GM12891 (cell line): ENCODE results near the gene AFAP1.
A peak's percentile ranks its signal among the peaks of the same experiment; 100 is the strongest.

ENCODE experiments used
- DNase-seq: peaks from one replicate; pipeline ENCODE4 v3.0.0; 2011; ENCODE audit warnings: low spot score; ENCODE audit not compliant: insufficient read length
- FAIRE-seq: peaks from 2 replicates; lab custom pipeline; 2011; peaks lifted over from hg19 to GRCh38; lab: Jason Lieb, UNC
- PAX5 ChIP-seq: IDR thresholded peaks from 2 replicates; pipeline ENCODE4 v1.6.1; 2011; ENCODE audit warnings: low read length, moderate library complexity, mild to moderate bottlenecking; ENCODE audit not compliant: insufficient read depth, severe bottlenecking
- POLR2A ChIP-seq: IDR thresholded peaks from 2 replicates; pipeline ENCODE4 v1.6.1; 2011; ENCODE audit warnings: low read depth, low read length, control low read depth
- POLR2AphosphoS5 ChIP-seq: IDR thresholded peaks from 2 replicates; pipeline ENCODE4 v1.6.1; 2011; ENCODE audit warnings: low read depth, low read length, control low read depth
- POU2F2 ChIP-seq: IDR thresholded peaks from 2 replicates; pipeline ENCODE4 v1.6.1; 2011; ENCODE audit warnings: low read depth, mild to moderate bottlenecking, control low read depth, low read length, moderate library complexity
- SPI1 ChIP-seq: IDR thresholded peaks from 2 replicates; pipeline ENCODE4 v1.6.1; 2011; ENCODE audit warnings: low read depth, low read length, control low read depth
- TAF1 ChIP-seq: IDR thresholded peaks from 2 replicates; pipeline ENCODE4 v1.6.1; 2011; ENCODE audit warnings: low read depth, low read length, control low read depth

AFAP1 gene

DNA sequence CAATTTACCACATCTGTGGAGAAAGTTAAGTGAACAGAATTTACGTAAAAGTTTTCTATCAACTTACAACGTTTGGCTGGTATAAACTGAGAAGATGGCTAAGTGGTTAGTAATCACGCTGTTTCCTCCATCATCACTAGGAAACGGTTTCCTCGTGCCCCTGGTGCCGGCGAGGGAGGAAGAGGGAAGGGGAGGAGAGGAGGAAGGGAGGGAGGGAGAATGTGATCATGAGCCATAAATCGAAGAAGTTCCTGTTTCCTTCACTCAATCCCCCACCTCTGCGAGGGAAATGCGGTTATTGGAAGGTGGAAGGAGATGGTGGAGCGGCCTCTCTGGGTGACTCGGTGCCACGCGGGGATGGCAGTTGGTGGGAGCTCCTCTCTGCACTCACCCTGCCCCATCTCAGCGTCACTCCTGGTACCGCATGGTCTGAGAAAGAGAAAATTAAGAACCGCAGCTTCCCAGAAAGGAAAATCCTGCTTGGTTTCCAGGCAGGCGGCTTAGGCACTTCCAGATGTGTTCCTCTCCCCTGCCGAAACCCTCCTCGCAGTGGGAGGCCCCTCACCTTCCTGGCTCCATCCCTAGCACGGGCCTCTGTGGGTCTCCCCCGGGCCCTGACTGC is 216.8 kb downstream of the AFAP1 start:
- FAIRE-seq = no peak
- DNase-seq = no peak
- TF ChIP-seq POU2F2 = no peak

DNA sequence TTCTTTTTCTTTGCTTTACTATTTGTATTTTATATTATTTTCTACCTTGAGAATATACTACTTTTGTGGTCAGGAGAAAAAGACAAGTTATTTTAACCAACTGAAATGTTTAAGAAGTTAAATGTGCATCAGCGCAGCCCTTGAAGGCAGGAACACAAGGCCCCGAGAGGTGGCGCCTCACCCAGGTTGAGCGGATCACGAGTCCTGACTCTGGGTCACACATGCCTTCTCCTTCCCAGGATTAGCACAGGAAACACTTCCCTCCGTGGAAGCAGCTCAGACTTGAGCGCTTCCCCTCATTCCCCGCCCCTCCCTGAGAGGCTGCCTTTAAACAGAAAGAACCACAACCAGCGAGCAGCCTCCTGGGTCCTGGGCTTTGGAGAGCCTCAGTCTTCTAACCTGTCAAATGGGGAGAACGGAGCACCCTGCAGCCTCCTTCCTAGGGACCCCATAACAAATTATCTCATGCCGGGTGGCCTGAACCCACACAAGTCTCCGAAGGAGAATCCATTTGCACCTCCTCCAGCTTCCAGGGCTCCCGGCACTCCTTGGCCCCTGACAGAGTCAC is 217.6 kb downstream of the AFAP1 start:
- no peak for DNase-seq
- TF ChIP-seq TAF1 (no peak), POLR2A (no peak), POU2F2 (no peak), PAX5 (no peak), POLR2AphosphoS5 (no peak), SPI1 (no peak)

DNA sequence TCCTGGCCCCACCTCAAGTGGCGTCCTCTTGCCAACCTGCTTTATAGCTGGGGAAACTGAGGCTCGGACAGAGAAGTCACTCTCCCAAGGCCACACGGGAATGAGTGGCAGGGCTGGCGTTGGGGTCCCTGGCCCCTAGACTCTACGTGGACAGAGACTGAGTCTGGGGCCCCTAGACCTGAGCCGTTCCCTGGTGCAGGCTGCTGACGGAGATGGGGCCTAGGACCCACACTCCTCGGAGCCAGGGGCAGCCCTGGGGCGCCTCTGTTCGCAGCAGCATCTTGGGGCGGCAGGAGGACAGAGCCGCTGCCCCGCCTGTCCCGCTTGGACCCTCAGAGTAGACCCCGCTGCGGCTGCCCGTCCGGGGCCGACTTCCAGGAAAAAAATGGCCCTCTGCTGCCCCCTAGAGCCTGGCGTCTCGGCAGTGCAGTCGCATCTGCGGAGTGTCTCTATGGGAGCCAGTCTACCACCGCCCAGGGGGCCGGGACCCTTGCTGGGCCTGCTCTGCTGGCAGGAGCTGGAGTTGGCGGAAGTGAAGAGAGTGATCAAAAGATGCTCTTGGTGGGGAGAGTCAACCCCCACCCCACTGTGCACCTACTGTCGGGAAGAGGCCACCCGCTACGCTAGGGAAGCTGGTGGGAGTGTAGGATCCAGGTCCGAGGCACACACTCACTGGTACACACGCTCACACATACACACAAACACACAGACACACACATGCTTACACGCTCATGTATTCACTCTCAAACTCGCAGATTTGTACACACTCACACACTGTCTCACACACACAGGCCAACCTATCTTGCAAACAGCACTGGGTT is 220.1 kb downstream of the AFAP1 start:
- DNase-seq (peak; percentile 90), FAIRE-seq (no peak)
- TF ChIP-seq PAX5 (no peak), POLR2A (no peak), SPI1 (no peak), TAF1 (no peak), POU2F2 (no peak), POLR2AphosphoS5 (no peak)

More for the DNA sequence above, 217.6 kb downstream of the AFAP1 start:
- FAIRE-seq = no peak

DNA sequence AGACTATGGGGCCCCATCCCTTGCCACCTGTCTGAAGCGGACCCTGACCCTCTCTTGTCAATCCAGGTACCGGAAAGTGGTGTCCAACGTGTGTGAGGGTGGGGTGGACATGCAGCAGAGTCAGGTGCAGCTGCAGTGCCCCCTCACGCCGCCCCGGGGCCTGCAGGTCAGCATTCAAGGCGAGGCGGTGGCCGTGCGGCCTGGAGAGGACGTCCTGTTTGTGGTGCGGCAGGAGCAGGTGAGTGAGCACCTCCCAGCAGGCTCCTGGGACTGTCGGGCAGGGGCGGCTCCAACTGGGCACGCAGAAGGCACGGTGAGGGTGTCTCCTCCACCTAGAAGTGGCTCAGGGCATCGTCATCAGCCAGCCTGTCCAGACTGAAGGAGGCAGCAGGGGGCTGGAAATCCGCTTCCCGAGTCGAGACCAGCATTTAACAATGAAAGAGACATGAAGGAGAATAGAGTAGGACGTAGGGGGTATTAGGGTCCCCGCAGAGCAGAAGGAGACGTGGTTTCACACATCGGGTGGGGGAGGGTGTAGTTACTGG is 221.6 kb downstream of the AFAP1 start:
- DNase-seq (no peak), FAIRE-seq (no peak)
- TF ChIP-seq PAX5 = no peak
- no peak for TF ChIP-seq POU2F2
- no peak for TF ChIP-seq SPI1
- TF ChIP-seq TAF1 = no peak
- TF ChIP-seq POLR2A = no peak
- TF ChIP-seq POLR2AphosphoS5 = no peak

DNA sequence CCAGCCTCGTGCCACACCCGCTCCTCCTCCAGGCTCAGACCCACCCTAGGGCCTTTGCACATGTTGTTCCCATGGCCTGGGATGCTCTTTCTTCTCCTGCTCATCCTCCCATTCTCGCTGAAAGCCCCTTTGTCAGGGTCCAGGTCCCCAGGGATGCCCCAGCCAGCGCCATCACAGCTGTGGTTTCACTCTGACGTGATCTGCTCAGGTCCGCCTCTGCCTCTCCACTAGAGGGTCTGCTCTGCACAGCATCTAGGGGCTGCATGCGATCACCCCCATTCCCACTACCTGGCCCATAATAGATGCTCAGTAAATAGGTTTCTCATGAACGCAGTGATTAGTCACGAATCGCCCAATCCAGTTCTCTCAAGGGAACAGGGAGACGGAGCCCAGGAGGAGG is 222.5 kb downstream of the AFAP1 start:
- FAIRE-seq (no peak), DNase-seq (no peak)
- TF ChIP-seq POLR2AphosphoS5 (no peak), TAF1 (no peak), SPI1 (no peak), POLR2A (no peak), POU2F2 (no peak), PAX5 (no peak)

DNA sequence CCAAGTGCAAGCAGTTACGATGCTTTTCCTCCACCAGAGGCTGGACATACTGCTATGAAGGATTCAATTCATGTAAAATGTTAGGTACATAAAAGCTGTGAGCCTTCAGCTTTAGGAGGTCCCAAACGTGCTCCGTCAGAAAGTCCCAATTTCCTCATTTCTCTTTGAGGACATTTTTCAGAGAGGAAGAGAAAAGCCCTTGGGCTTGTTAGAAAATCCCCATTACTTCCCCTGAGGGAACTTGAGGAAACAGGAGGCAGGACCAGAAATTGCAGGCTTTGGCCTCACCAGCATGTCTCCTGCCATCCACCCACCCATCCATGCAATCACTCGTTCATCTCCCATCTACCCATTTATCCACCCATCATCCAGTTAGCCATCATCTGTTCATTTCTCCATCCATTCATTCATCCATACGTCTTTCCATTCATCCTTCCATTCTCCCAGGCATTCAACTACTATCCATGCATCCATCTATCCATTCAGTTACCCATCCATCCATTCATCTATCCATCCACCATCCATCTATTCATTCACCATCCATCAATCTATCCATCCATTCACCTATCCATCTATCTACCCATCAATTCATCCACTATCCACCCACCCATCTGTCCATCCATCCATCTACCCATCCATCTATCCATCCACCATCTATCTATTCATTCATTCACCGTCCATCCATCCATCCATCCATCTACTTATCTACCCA is 223.5 kb downstream of the AFAP1 start:
- FAIRE-seq = no peak
- no peak for TF ChIP-seq POLR2AphosphoS5
- no peak for TF ChIP-seq POLR2A
- no peak for TF ChIP-seq POU2F2
- TF ChIP-seq TAF1 = no peak
- TF ChIP-seq PAX5 = no peak
- no peak for TF ChIP-seq SPI1
- no peak for DNase-seq

DNA sequence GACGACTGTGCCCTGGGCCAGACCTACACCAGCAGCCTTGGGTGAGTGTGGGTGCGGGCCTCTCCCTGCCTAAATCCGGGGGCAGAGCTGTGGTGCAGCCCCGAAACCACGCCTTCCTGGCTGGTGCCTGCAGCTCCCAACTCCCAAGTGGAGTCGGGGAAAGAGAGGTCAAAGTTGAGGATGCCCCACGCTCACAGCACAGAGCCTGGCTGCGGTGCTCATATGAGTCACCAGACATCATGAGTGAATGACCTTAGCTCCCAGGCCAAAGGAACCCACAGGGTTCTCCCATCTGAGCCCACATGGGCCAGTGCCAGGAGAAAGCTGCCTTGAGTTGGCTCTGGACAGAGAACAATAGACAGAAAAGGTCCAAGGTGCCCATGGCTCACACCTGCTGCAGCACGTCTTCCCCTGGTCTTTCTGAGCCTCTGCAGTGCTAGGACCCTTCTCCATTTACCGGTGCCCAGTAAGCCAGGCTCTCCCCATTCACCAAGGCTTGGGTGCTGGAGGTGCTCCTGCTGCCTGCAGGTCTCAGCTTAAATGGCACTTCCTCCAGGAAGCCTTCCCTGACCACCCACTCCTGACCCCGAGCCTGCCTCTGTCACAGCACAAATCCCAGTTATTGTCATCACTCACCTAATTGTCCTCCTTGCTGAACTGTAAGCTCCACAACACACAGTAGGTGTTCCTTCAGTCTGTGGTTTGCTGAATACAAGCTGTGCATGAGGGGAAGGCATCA is 224.2 kb downstream of the AFAP1 start:
- DNase-seq = no peak
- FAIRE-seq = no peak
- TF ChIP-seq POLR2A = no peak
- TF ChIP-seq SPI1 = no peak
- TF ChIP-seq POLR2AphosphoS5 = no peak
- TF ChIP-seq TAF1 = no peak

DNA sequence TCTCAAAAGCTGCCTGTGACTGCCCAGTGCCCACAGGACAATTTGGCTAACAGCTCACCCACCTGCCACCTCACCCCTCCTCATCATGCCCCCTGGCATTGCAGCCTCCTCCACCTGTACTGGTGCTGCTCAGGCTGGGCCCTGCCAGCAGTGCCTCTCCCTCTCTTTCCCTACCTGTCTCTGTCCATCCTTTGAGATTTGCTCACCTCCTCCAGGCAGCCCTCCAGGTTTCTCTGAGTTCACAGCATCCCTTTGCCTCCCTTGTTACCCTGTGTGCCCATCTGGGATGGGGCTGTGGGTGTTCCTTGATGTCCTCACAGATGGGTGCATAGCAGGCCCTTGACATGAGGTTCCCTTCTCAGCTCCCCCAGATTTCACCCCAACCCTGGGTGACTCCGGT is 224.9 kb downstream of the AFAP1 start:
- DNase-seq = no peak
- TF ChIP-seq PAX5 (no peak), TAF1 (no peak), POU2F2 (no peak), POLR2A (no peak), SPI1 (no peak), POLR2AphosphoS5 (no peak)
- FAIRE-seq = no peak

DNA sequence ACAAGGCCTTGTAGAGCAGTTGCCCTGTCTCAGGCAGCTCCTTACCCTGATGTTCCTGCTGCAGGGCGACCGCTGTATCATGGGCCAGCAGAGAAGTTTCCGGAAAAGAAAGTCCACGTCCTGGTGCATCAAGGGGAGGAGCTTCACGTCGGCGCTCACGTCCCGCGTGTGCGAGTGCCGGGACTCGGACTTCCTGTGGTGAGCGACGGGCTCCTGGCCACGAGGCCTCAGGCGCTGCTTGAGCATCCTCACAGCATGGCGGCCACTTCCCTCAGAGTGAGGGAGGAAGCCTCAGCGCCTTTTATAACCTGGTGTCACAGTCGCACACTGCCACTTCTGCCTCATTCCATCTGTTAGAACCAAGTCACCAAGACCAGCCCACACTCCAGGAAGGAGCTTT is 225.5 kb downstream of the AFAP1 start:
- DNase-seq = no peak
- FAIRE-seq = no peak
- TF ChIP-seq POU2F2 (no peak), TAF1 (no peak), SPI1 (no peak), PAX5 (no peak), POLR2A (no peak), POLR2AphosphoS5 (no peak)
